HepG2 (cell line): ENCODE measurements around the gene JAGN1. TPM values are rescaled to one million over a fixed set of nuclear protein-coding genes. Genes with fewer than 3 reads are reported as not detected.

ENCODE experiments used
- ATF7-NPFF ChIP-seq: sonication (generic); formaldehyde crosslinking; IDR thresholded peaks from 2 replicates; pipeline ENCODE4 v1.8.1; 2023; ENCODE audit warnings: mild to moderate bottlenecking, low read depth, missing genetic modification reagents, moderate library complexity
- BHLHE40 ChIP-seq: IDR thresholded peaks from 2 replicates; pipeline ENCODE4 v1.6.1; 2011; ENCODE audit warnings: low read length, improper control_type of control experiment
- DDIT3 ChIP-seq: sonication (generic); formaldehyde crosslinking; IDR thresholded peaks from 2 replicates; pipeline ENCODE4 v1.4.0; 2020; ENCODE audit warnings: mild to moderate bottlenecking, missing genetic modification reagents
- HDAC6 ChIP-seq: fragments of 200-600 bp; sonication (generic); IDR thresholded peaks from 2 replicates; pipeline ENCODE4 v1.7.0; 2017; ENCODE audit warnings: mild to moderate bottlenecking, antibody characterized with exemption, low read length, low read depth
- KAT8 ChIP-seq: IDR thresholded peaks from 2 replicates; pipeline ENCODE4 v1.6.1; 2016; ENCODE audit warnings: missing genetic modification reagents, missing compliant biosample characterization
- KDM3A ChIP-seq: IDR thresholded peaks from 2 replicates; pipeline ENCODE4 v1.6.1; 2018; ENCODE audit warnings: low read depth, missing compliant biosample characterization
- KDM4B ChIP-seq: sonication (generic); formaldehyde crosslinking; IDR thresholded peaks from 2 replicates; pipeline ENCODE4 v1.4.0; 2020; ENCODE audit warnings: missing genetic modification reagents
- KDM5A ChIP-seq: fragments of 200-600 bp; sonication (generic); IDR thresholded peaks from 2 replicates; pipeline ENCODE4 v1.7.0; 2018; ENCODE audit warnings: antibody characterized with exemption, mild to moderate bottlenecking, low read length, borderline replicate concordance
- MATR3 ChIP-seq: sonication (generic); formaldehyde crosslinking; IDR thresholded peaks from 2 replicates; pipeline ENCODE4 v1.4.0; 2020; ENCODE audit warnings: missing genetic modification reagents
- NONO ChIP-seq, 2 experiments: fragments of 450-650 bp in 1 of 2; sonication (generic) in 1 of 2; formaldehyde crosslinking in 1 of 2; IDR thresholded peaks in 1 of 2; conservative IDR thresholded peaks in 1 of 2; 2 replicates each; pipeline versions ENCODE4 v1.6.1 to v1.8.0; 2017 to 2022; ENCODE audit warnings: mild to moderate bottlenecking in 1 of 2, missing genetic modification reagents in 1 of 2, moderate library complexity in 1 of 2
- PAWR ChIP-seq: sonication (generic); formaldehyde crosslinking; IDR thresholded peaks from 2 replicates; pipeline ENCODE4 v1.4.0; 2020; ENCODE audit warnings: missing genetic modification reagents, mild to moderate bottlenecking, borderline replicate concordance
- PLRG1 ChIP-seq: fragments of 450-650 bp; conservative IDR thresholded peaks from 2 replicates; pipeline ENCODE4 v1.6.1; 2016
- POGK ChIP-seq: sonication (generic); formaldehyde crosslinking; conservative IDR thresholded peaks from 2 replicates; pipeline ENCODE4 v1.8.0; 2022; ENCODE audit warnings: mild to moderate bottlenecking, moderate library complexity, missing genetic modification reagents
- RARG ChIP-seq: sonication (generic); formaldehyde crosslinking; IDR thresholded peaks from 2 replicates; pipeline ENCODE4 v1.4.0; 2020; ENCODE audit warnings: low read depth, mild to moderate bottlenecking, missing genetic modification reagents
- RXRA ChIP-seq: sonication (generic); formaldehyde crosslinking; IDR thresholded peaks from 2 replicates; pipeline ENCODE4 v1.5.1; 2020; ENCODE audit warnings: missing genetic modification reagents
- SNRNP70 ChIP-seq: fragments of 200-400 bp; formaldehyde crosslinking; IDR thresholded peaks from 2 replicates; pipeline ENCODE4 v1.6.1; 2017; ENCODE audit warnings: mild to moderate bottlenecking, low read depth, low read length, moderate library complexity
- SP5 ChIP-seq: IDR thresholded peaks from 2 replicates; pipeline ENCODE4 v1.6.1; 2016; ENCODE audit warnings: low read depth, borderline replicate concordance
- TAF1 ChIP-seq: sonication (generic); formaldehyde crosslinking; IDR thresholded peaks from 2 replicates; pipeline ENCODE4 v1.4.0; 2020; ENCODE audit warnings: missing genetic modification reagents
- ZHX1 ChIP-seq: sonication (generic); formaldehyde crosslinking; IDR thresholded peaks from 2 replicates; pipeline ENCODE4 v1.8.1; 2022; ENCODE audit warnings: low read depth, mild to moderate bottlenecking, missing genetic modification reagents
- ZNF33B ChIP-seq: sonication (generic); formaldehyde crosslinking; IDR thresholded peaks from 2 replicates; pipeline ENCODE4 v1.5.1; 2020; ENCODE audit warnings: mild to moderate bottlenecking, missing genetic modification reagents
- ZNF619 ChIP-seq: sonication (generic); formaldehyde crosslinking; IDR thresholded peaks from 2 replicates; pipeline ENCODE4 v1.4.0; 2020; ENCODE audit warnings: mild to moderate bottlenecking, missing genetic modification reagents
- ZNF672 ChIP-seq: sonication (generic); formaldehyde crosslinking; IDR thresholded peaks from 2 replicates; pipeline ENCODE4 v1.8.1; 2022; ENCODE audit warnings: missing genetic modification reagents
- ZNF720 ChIP-seq: sonication (generic); formaldehyde crosslinking; IDR thresholded peaks from 2 replicates; pipeline ENCODE4 v1.4.0; 2020; ENCODE audit warnings: missing genetic modification reagents
- ZNF761 ChIP-seq: sonication (generic); formaldehyde crosslinking; conservative IDR thresholded peaks from 2 replicates; pipeline ENCODE4 v1.4.0; 2020; ENCODE audit warnings: mild to moderate bottlenecking, missing genetic modification reagents
- polyA plus RNA-seq, 8 experiments: library from polyadenylated mRNA; depleted of rRNA in 3 of 8; stranded (reverse) in 7 of 8; unstranded in 1 of 8; fragments of >200 nt; fragmentation: Illumina TruSeq in 4 of 8; extraction: Trizol in 4 of 8; gene quantifications; 2 replicates each; pipeline versions ENCODE4 v1.2.1 to v1.2.3, GENCODE V29; 2011 to 2016; ENCODE audit warnings: low read depth in 4 of 8, missing spikeins in 1 of 8, mixed read lengths in 1 of 8; ENCODE audit not compliant: insufficient read depth in 1 of 8
- total RNA-seq, 5 experiments: library from RNA; depleted of rRNA; stranded (reverse); fragments of >200 nt; fragmentation: Illumina TruSeq; extraction: Trizol; gene quantifications; 2 replicates each; pipeline ENCODE4 v1.2.3, GENCODE V29; 2016; ENCODE audit warnings: low read depth in 1 of 5
- TF ChIP-seq, protein P1 (sequence below), 2 experiments: fragments of 450-650 bp in 1 of 2; sonication (generic) in 1 of 2; formaldehyde crosslinking; IDR thresholded peaks; 2 replicates each; pipeline versions ENCODE4 v1.5.0 to v1.8.0; 2020 to 2022; ENCODE audit warnings: mild to moderate bottlenecking in 1 of 2, missing genetic modification reagents in 1 of 2

JAGN1 gene
- total and polyA plus RNA-seq, 2 of the 13 experiments (the other 11 are each of a cell fraction or from before 2014, with no cell fraction given): 49.9 to 50.9 TPM

DNA sequence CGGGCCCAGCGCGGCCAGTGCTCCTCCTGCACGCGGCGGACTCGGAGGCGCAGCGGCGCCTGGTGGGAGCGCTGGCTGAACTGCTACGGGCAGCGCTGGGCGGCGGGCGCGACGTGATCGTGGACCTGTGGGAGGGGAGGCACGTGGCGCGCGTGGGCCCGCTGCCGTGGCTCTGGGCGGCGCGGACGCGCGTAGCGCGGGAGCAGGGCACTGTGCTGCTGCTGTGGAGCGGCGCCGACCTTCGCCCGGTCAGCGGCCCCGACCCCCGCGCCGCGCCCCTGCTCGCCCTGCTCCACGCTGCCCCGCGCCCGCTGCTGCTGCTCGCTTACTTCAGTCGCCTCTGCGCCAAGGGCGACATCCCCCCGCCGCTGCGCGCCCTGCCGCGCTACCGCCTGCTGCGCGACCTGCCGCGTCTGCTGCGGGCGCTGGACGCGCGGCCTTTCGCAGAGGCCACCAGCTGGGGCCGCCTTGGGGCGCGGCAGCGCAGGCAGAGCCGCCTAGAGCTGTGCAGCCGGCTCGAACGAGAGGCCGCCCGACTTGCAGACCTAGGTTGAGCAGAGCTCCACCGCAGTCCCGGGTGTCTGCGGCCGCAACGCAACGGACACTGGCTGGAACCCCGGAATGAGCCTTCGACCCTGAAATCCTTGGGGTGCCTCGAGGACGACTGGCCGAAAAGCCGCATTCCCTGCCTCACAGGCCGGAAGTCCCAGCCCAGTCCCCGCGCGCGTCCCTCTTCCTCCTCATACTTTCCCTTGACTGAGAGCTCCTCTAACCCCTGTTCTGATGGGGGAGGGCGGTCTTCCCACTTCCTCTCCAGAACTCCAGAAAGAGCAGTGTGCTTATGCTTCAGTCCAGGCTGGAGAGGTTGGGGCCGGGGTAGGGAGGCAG is 25.1 kb downstream of the JAGN1 start (continued):
- peak; percentile 92 for TF ChIP-seq ATF7-NPFF (CRISPR knock-in tag)
- TF ChIP-seq ZNF33B (CRISPR knock-in tag): no peak
- no peak for TF ChIP-seq KAT8 (CRISPR knock-in tag)
- TF ChIP-seq KDM5A: no peak
- peak; percentile 29; the same call in 1 of the 2 replicates for TF ChIP-seq ZHX1 (CRISPR knock-in tag)
- peak; percentile 67 for TF ChIP-seq TAF1
- TF ChIP-seq ZNF619: no peak
- peak; percentile 99 for TF ChIP-seq ZNF672 (CRISPR knock-in tag)
- no peak for TF ChIP-seq MATR3
- TF ChIP-seq BHLHE40: no peak
- TF ChIP-seq KDM4B: no peak
- TF ChIP-seq HDAC6: no peak
- no peak for TF ChIP-seq SP5 (CRISPR knock-in tag)
- 0 out of 2 replicates have a peak, but pooled peaks have one; percentile 49 for TF ChIP-seq ZNF761
- TF ChIP-seq KDM3A (CRISPR knock-in tag): peak; percentile 19; the same call in 1 of the 2 replicates
- peak; percentile 32; the same call in 1 of the 2 replicates for TF ChIP-seq POGK (CRISPR knock-in tag)
- TF ChIP-seq SNRNP70: no peak
- TF ChIP-seq ZNF720 (CRISPR knock-in tag): no peak
- no peak for TF ChIP-seq NONO (IDR thresholded peaks at IDR 0.05)
- TF ChIP-seq NONO (CRISPR knock-in tag; conservative IDR thresholded peaks at IDR 0.05): peak; percentile 67
- TF ChIP-seq, protein P1, sequence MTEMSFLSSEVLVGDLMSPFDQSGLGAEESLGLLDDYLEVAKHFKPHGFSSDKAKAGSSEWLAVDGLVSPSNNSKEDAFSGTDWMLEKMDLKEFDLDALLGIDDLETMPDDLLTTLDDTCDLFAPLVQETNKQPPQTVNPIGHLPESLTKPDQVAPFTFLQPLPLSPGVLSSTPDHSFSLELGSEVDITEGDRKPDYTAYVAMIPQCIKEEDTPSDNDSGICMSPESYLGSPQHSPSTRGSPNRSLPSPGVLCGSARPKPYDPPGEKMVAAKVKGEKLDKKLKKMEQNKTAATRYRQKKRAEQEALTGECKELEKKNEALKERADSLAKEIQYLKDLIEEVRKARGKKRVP (CRISPR knock-in tag; IDR thresholded peaks at IDR 0.05): no peak; a peak in 1 of 4 replicates
- no peak for TF ChIP-seq DDIT3 (CRISPR knock-in tag)
- no peak for TF ChIP-seq PAWR (CRISPR knock-in tag)
- TF ChIP-seq RARG (CRISPR knock-in tag): no peak
- peak; percentile 67 for TF ChIP-seq RXRA (CRISPR knock-in tag)
- no peak for TF ChIP-seq PLRG1
